Calu3 (cell line): ENCODE measurements around the gene NOP56. TPM values are rescaled to one million over a fixed set of nuclear protein-coding genes. Genes with fewer than 3 reads are reported as not detected.

Experiments
- BruUV-seq: library from RNA; stranded (reverse); fragments of 400-500 nt; replicated peaks from 2 replicates; lab custom pipeline; 2021; lab: Mats Ljungman, UMichigan
- CTCF ChIA-PET: fragments of 300-600 bp; sonication (Branson Sonifier 250); formaldehyde crosslinking; loops from one replicate; lab custom pipeline; 2022; ENCODE audit warnings: antibody characterized with exemption; lab: Charles Lee
- DNase-seq: peaks from one replicate; pipeline ENCODE4 v3.0.0; 2022
- H3K27ac Mint-ChIP-seq: one replicate; pipeline ENCODE4 v1.8.0; 2022; ENCODE audit warnings: mixed read lengths; ENCODE audit not compliant: unreplicated experiment
- H3K27me3 Mint-ChIP-seq: one replicate; pipeline ENCODE4 v1.8.0; 2022; ENCODE audit warnings: mixed read lengths; ENCODE audit not compliant: unreplicated experiment
- H3K36me3 Mint-ChIP-seq: one replicate; pipeline ENCODE4 v1.8.0; 2022; ENCODE audit warnings: mild to moderate bottlenecking, moderate library complexity, mixed read lengths; ENCODE audit not compliant: insufficient read depth, unreplicated experiment
- H3K4me1 Mint-ChIP-seq: one replicate; pipeline ENCODE4 v1.8.0; 2022; ENCODE audit warnings: mild to moderate bottlenecking, low read depth, mixed read lengths; ENCODE audit not compliant: unreplicated experiment
- H3K4me3 Mint-ChIP-seq: one replicate; pipeline ENCODE4 v1.8.0; 2022; ENCODE audit warnings: mild to moderate bottlenecking, low read depth, moderate library complexity, mixed read lengths; ENCODE audit not compliant: unreplicated experiment
- H3K9me3 Mint-ChIP-seq: one replicate; pipeline ENCODE4 v1.8.0; 2022; ENCODE audit warnings: low read depth, mixed read lengths; ENCODE audit not compliant: unreplicated experiment
- CTCF ChIP-seq: fragments of 200-600 bp; IDR thresholded peaks from one replicate; pipeline ENCODE4 v1.8.0; 2022; ENCODE audit warnings: antibody characterized with exemption; ENCODE audit not compliant: unreplicated experiment
- intact Hi-C: fragments of 100-400 bp; cut with micrococcal nuclease; formaldehyde crosslinking; loops from one replicate; pipeline ENCODE4 v1.10.0; 2022; ENCODE audit not compliant: unreplicated experiment
- total RNA-seq: library from RNA; stranded (reverse); gene quantifications from 2 replicates; pipeline ENCODE4 v1.2.3, GENCODE V29; 2022

Gene NOP56
- total RNA-seq, 1 experiment from 2014 or later: 303 TPM

- no TSS peak for BruUV-seq
- intact Hi-C loops: no loop called here
- H3K36me3 Mint-ChIP-seq: no peaks in the 10 kb centered on the region
- H3K9me3 Mint-ChIP-seq: peaks cover 8% of the 10 kb centered on the region
- no peak for TF ChIP-seq CTCF
- peaks cover 10% of the 10 kb centered on the region for H3K4me1 Mint-ChIP-seq
- peaks cover 62% of the 10 kb centered on the region for H3K27me3 Mint-ChIP-seq
- DNase-seq: no peak
- CTCF ChIA-PET: no interaction called here
- no peak overlapping the region for H3K4me3 Mint-ChIP-seq
- H3K27ac Mint-ChIP-seq: no peak overlapping the region
These were observed 35.8 kb upstream of the NOP56 start for GRCh38 chr20:2616634-2617033.

GRCh38 chr20:2617099-2617714, 35.2 kb upstream of the NOP56 start:
- no peak overlapping the region for H3K4me3 Mint-ChIP-seq
- peaks cover 10% of the 10 kb centered on the region for H3K4me1 Mint-ChIP-seq
- no peak for TF ChIP-seq CTCF
- intact Hi-C loops: no loop called here
- H3K9me3 Mint-ChIP-seq: peaks cover 8% of the 10 kb centered on the region
- H3K27ac Mint-ChIP-seq: no peak overlapping the region
- CTCF ChIA-PET: no interaction called here
- no peak for DNase-seq
- peaks cover 57% of the 10 kb centered on the region for H3K27me3 Mint-ChIP-seq
- H3K36me3 Mint-ChIP-seq: no peaks in the 10 kb centered on the region
- BruUV-seq: no TSS peak

GRCh38 chr20:2618815-2619214, 33.6 kb upstream of the NOP56 start:
- Mint-ChIP-seq H3K9me3 (peaks cover 8% of the 10 kb centered on the region), H3K36me3 (no peaks in the 10 kb centered on the region), H3K27me3 (peaks cover 48% of the 10 kb centered on the region), H3K4me3 (no peak overlapping the region), H3K4me1 (peaks cover 10% of the 10 kb centered on the region), H3K27ac (no peak overlapping the region)
- no peak for TF ChIP-seq CTCF
- intact Hi-C loops: no loop called here
- DNase-seq: no peak
- CTCF ChIA-PET: no interaction called here
- BruUV-seq: no TSS peak

- no peak overlapping the region for H3K27ac Mint-ChIP-seq
- H3K27me3 Mint-ChIP-seq: peaks cover 43% of the 10 kb centered on the region
- no TSS peak for BruUV-seq
- H3K36me3 Mint-ChIP-seq: no peaks in the 10 kb centered on the region
- no peak for TF ChIP-seq CTCF
- CTCF ChIA-PET: no interaction called here
- no peak overlapping the region for H3K4me3 Mint-ChIP-seq
- peaks cover 10% of the 10 kb centered on the region for H3K4me1 Mint-ChIP-seq
- DNase-seq: no peak
- intact Hi-C loops: no loop called here
- H3K9me3 Mint-ChIP-seq: peaks cover 8% of the 10 kb centered on the region
These were observed 33.1 kb upstream of the NOP56 start for GRCh38 chr20:2619337-2619736.
